GM18873 (cell line): Measurements from ENCODE around the gene SPTLC1.
"Not testable (repeated sequence)": the region's sequence is repeated elsewhere in the genome, so short reads cannot be mapped to it uniquely, and the experiment has no call there.

ENCODE experiments used
- ATAC-seq: cut with Tn5 transposase; IDR thresholded peaks from one replicate; pipeline ENCODE4 v1.9.1; 2021; ENCODE audit warnings: mild to moderate bottlenecking, moderate library complexity, moderate number of reproducible peaks; ENCODE audit not compliant: unreplicated experiment, low FRiP score

Gene SPTLC1, protein sequence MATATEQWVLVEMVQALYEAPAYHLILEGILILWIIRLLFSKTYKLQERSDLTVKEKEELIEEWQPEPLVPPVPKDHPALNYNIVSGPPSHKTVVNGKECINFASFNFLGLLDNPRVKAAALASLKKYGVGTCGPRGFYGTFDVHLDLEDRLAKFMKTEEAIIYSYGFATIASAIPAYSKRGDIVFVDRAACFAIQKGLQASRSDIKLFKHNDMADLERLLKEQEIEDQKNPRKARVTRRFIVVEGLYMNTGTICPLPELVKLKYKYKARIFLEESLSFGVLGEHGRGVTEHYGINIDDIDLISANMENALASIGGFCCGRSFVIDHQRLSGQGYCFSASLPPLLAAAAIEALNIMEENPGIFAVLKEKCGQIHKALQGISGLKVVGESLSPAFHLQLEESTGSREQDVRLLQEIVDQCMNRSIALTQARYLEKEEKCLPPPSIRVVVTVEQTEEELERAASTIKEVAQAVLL

DNA sequence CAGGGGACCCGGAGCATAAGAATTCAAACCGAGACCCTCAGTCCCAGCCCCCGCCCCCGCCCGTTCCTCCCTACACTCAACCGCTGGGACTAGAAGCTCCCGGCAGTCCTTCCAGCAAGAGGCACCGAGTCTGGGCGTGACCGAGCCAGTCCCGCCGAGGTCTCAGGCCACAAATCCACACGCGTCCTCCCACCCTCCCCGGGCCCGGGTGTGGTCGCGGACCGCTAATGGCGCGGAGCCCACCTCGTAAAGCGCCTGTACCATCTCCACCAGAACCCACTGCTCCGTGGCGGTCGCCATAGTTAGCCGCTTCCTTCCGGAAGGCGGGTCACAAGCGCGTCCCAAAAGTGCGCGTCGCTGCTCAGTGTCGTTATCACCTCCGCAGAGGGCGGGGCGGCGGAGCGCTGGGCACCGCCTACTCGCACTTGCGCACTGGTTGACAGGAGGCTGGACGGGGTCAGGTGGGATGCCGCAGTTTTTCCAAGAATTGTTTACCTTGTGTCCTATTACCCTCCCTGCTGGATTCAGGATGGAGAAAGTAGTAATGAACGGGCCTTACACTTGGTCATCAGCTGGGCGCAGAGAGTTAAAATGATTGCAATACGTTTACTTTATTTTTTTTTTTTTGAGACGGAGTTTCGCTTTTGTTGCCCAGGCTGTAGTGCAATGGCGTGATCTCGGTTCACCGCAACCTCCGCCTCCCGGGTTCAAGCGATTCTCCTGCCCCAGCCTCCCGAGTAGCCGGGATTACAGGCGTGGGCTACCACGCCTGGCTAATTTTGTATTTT, at the start of gene SPTLC1:
Gene SPTLC1, minus strand, starts transcription at position 343 of the 788 bp plus-strand sequence. Its CDS starts 43 bp downstream, at position 300.
- ATAC-seq = peak; percentile 94

- ATAC-seq = no peak
Observed at GRCh38 chr9:92164975-92165374, 49.8 kb upstream of the SPTLC1 start.

DNA sequence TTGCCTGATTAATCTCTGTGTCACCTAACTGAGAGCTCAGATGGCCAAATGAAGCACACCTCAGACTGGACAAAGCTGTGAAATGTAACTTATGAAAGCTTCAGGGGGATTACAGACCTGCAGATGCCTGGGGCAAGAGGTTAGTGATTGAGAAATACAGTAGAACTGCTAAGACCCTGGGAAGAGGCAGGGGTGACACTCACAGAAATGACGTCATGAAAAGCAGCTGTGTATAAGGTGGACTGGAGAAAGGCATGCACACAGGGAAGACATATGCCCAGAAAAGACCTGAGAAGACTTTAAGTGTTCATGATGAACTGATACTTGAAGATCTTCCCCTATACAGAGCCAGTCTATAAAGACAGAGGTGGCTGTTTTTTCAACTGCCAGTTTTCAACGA, 49.3 kb upstream of the SPTLC1 start:
- no peak for ATAC-seq

GRCh38 chr9:92163276-92163675, 48.1 kb upstream of the SPTLC1 start:
- ATAC-seq = no peak

DNA sequence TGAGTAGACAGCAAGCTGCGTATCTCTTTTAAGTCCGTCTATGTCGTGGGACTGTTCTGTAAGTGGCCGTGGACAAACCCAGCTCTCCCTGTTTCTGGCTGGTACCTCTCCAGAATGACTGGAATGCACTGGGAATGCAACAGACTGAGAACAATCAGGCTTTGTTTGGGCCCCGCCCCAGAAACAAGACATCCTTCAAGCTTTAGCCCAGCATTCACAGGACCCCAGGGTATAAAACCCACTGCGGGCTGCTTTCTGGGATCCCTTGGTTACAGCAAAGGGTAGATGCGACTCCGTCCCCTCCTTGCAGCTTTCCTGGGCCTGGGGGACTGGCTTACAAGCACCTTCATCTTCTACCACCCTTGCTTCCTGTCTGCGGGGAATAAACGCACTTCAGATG, 45.6 kb upstream of the SPTLC1 start:
- ATAC-seq = no peak

DNA sequence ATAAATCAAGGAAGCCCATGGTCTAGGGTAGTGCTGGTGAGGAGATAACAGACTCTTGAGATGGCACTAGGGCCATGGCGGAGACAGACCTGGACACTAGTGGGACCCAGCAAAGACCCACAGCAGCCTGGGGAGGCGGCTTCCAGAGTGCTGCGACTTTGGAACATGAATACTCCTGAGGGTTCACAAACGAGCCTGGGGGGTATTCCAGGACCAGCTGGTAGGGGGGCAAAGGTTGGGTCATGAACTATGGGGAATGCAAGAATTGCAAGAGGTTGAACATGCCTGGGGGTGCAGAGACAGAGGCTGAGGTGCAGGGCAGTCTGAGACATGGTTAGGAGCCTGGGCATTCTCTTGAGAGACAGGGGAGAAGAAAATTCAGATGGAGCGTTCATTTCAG, 43.8 kb upstream of the SPTLC1 start:
- ATAC-seq = no peak

DNA sequence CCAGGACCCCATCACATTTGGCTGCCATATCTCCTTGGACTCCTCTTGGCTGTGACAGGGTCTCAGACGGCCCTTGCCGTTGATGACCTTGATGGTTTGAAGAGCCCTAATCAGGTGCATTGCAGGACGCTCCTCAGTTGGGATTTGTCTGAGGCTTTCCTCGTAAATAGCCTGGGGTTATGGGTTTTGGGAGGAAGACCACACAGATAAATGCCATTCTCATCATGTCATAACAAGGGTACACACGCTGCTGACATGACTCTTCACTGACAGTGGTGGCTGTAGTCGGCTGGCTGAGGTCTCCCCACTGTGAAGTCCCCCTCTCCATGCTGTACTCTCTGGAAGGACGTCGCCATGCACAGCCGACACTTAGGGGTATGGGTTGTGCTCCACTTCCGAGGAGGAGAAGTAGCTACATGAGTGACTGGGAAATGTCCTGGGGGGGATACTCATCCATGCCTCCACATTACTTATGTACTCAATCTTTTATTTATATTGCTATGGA, 42.9 kb upstream of the SPTLC1 start:
- ATAC-seq = no peak

GRCh38 chr9:92155736-92156135, 40.5 kb upstream of the SPTLC1 start:
- ATAC-seq = not testable (repeated sequence)

GRCh38 chr9:92155221-92155620, 40.0 kb upstream of the SPTLC1 start:
- no peak for ATAC-seq

- not testable (repeated sequence) for ATAC-seq
Observed at GRCh38 chr9:92153466-92154415, 38.5 kb upstream of the SPTLC1 start.

GRCh38 chr9:92151691-92152393, 36.6 kb upstream of the SPTLC1 start:
- ATAC-seq = no peak

DNA sequence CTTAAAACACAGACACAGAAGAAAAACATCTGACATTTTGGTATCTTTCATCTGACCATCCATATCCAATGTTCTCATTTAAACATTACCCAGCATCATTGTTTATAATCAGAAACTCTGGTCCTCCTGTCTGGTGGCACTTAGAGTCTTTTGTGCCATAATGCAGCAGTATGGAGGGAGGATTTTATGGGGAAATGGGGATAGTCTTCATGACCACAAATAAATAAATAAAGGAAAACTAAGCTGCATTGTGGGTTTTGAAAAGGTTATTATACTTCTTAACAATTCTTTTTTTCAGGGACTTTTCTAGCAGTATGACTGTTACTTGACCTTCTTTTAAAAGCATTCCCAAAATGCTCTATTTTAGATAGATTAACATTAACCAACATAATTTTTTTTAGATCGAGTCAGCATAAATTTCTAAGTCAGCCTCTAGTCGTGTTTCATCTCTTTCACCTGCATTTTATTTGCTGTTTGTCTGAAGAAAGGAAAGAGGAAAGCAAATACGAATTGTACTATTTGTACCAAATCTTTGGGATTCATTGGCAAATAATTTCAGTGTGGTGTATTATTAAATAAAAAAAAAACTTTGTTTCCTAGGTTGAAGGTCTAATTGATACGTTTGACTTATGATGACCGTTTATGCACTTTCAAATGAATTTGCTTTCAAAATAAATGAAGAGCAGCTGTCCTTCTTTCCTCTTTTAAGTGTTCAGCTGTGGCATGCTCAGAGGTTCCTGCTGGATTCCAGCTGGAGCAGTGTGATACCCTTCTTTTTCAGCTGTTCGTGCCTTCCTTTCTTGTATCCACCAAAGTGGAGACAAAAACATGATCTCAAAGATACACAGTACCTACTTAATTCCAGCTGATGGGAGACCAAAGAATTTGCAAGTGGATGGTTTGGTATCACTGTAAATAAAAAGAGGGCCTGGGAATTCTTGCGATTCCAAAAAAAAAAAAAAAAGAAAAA, 35.6 kb upstream of the SPTLC1 start:
- ATAC-seq = not testable (repeated sequence)

DNA sequence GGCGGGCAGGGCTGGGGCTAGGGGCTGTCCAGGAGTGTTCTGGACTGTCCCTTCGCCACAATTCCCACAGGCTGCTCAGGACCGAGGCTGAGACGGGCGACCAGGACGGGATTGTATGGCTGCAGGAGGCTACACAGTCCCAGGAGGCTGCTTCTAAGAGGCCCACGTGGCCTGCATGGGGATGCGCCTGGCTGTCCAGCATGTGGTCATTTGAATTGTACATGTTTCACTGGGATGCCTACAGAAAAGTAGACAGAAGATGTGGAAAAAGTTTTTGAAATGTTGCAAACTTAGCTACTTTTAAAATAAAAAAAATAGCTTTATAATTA, 32.6 kb upstream of the SPTLC1 start:
- ATAC-seq = no peak

GRCh38 chr9:92147030-92147851, 32.0 kb upstream of the SPTLC1 start:
- ATAC-seq = no peak

DNA sequence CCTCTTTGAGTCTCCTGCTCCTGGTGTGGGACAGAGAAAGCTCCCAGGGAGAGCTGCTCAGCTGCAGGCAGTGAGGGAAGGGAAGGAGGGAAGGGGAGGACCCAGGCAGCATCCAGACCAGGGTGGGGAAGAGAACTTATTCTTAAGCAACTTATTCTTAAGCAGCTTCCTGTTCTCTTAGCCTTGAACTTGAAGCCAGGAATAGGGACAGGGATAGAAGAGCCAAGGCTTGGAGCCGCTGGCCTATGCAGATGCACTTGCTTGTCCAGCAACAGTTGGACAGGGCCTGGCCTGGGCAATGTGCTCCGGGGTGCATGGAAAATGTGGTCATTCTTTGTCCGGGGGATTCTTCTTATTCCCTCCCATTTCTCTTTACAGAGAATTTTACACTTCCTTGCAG, 31.4 kb upstream of the SPTLC1 start:
- ATAC-seq = no peak

DNA sequence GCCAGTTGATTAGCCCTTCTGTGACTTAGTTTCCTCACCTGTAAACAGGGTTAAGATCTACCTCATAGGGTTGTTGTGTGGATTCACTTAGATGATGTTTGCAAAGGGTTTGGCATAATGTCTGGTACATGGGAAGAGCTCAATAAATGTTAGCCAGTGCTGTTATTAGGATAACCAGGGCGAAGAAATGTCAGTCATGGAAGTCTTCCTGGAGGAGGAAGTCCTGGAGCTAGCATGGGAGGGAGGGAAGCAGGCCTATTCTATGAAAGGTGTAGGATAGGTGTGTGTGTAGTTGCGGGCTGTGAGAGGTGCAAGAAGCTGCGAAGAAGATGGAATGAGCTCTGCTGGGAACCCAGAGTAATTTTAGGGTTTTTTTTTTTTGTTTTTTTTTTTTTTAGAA, 30.6 kb upstream of the SPTLC1 start:
- ATAC-seq = not testable (repeated sequence)

- ATAC-seq = no peak
Observed at GRCh38 chr9:92142329-92142728, 27.1 kb upstream of the SPTLC1 start.
